NT2/D1 (cell line): ENCODE data around the gene CYP26B1.

ENCODE experiments used
- YY1 ChIP-seq: IDR thresholded peaks from 2 replicates; pipeline ENCODE4 v1.6.1; 2011; ENCODE audit not compliant: insufficient read length, insufficient read depth
- ZNF274 ChIP-seq: IDR thresholded peaks from 2 replicates; pipeline ENCODE4 v1.6.1; 2011; ENCODE audit warnings: mild to moderate bottlenecking, low read depth, low read length

GRCh38 chr2:72139471-72139873 lies 8.2 kb downstream of the CYP26B1 start:
- TF ChIP-seq ZNF274: no peak
- no peak for TF ChIP-seq YY1
